Measurements from ENCODE around the gene SLC9B2.

DNA sequence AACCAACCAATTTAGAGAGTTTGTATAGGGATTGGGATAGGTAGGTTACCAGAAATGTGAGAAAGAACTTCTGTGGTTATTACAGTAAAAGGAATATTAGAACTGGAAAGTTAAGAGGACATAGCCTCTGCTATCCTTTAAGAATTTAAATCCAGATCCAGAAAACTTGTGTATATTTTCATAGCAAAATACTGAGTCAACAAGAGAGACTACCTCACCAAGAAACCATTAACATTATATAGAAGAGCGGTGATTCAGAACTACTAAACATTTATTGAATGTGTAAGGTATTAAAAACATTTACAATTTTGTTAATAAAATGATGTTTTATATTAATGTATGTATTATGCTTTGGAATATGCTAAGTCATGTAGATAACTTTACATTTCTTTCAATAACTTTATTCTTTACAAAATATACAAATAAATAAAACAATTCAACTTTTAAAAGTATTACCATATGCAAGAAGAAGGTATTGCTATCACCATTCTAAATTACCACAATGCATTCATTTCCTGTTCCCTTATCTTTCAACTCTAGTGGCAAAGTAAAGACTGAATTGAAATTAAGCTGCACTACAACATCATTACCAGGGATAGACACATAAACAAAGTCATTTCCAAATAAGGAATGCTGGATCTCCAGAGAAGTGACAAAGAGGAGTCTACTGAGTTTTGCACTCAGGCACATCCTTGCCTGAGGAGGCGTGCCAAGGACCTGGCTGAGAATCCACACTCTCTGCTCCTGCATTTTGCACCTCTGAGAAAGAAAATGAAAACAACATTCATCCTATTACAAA, 29.2 kb upstream of the SLC9B2 start:
- TF ChIP-seq POLR2A (IDR thresholded peaks at IDR 0.05) = no peak
- TF ChIP-seq, protein P1, sequence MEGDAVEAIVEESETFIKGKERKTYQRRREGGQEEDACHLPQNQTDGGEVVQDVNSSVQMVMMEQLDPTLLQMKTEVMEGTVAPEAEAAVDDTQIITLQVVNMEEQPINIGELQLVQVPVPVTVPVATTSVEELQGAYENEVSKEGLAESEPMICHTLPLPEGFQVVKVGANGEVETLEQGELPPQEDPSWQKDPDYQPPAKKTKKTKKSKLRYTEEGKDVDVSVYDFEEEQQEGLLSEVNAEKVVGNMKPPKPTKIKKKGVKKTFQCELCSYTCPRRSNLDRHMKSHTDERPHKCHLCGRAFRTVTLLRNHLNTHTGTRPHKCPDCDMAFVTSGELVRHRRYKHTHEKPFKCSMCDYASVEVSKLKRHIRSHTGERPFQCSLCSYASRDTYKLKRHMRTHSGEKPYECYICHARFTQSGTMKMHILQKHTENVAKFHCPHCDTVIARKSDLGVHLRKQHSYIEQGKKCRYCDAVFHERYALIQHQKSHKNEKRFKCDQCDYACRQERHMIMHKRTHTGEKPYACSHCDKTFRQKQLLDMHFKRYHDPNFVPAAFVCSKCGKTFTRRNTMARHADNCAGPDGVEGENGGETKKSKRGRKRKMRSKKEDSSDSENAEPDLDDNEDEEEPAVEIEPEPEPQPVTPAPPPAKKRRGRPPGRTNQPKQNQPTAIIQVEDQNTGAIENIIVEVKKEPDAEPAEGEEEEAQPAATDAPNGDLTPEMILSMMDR (IDR thresholded peaks at IDR 0.05) = no peak

Measured in body of pancreas (tissue), 4 donors.